Endothelial cell of umbilical vein (primary cell): ENCODE data around the gene EPC1. TPM values are rescaled to one million over a fixed set of nuclear protein-coding genes. Genes with fewer than 3 reads are reported as not detected.
"Not testable (repeated sequence)": the region's sequence is repeated elsewhere in the genome, so short reads cannot be mapped to it uniquely, and the experiment has no call there.

ENCODE experiments used
- BruUV-seq: library from RNA; stranded (reverse); fragments of 400-500 nt; replicated peaks from 2 replicates; lab custom pipeline; 2021; lab: Mats Ljungman, UMichigan
- CTCF ChIA-PET: fragments of 300-600, 350-600 bp; sonication (Branson Sonifier 250); formaldehyde crosslinking; loops from one replicate; lab custom pipeline; 2021; ENCODE audit warnings: antibody characterized with exemption, inconsistent platforms; lab: Charles Lee
- POLR2A ChIA-PET: fragments of 300-600, 350-600 bp; sonication (Branson Sonifier 250); formaldehyde crosslinking; loops from one replicate; lab custom pipeline; 2021; ENCODE audit warnings: antibody characterized with exemption, inconsistent platforms; lab: Charles Lee
- DNase-seq: peaks from one replicate; pipeline ENCODE4 v3.0.0-alpha.2; 2011; ENCODE audit warnings: low read depth, low spot score
- FAIRE-seq: peaks from 2 replicates; lab custom pipeline; 2011; peaks lifted over from hg19 to GRCh38; lab: Jason Lieb, UNC
- H2AFZ ChIP-seq: 2 replicates; pipeline ENCODE4 v1.6.0; 2012; ENCODE audit warnings: low read depth, low read length, control low read depth, inconsistent platforms
- H3K27ac ChIP-seq: 2 replicates; pipeline ENCODE4 v1.5.1; 2011; ENCODE audit warnings: low read depth, mild to moderate bottlenecking, control low read depth, low read length, moderate library complexity; ENCODE audit not compliant: insufficient read depth
- H3K27me3 ChIP-seq, 2 experiments: 2 replicates each; pipeline versions ENCODE4 v1.6.0 to v1.6.1; 2011; ENCODE audit warnings: low read length in 2 of 2, mixed read lengths in 1 of 2; ENCODE audit not compliant: control insufficient read depth in 2 of 2, insufficient read depth in 2 of 2
- H3K36me3 ChIP-seq, 2 experiments: 2 replicates in 1 of 2; 3 replicates in 1 of 2; pipeline ENCODE4 v1.5.1; 2011; ENCODE audit warnings: low read length in 2 of 2, mild to moderate bottlenecking in 1 of 2, moderate library complexity in 1 of 2; ENCODE audit not compliant: control insufficient read depth in 2 of 2, insufficient read depth in 2 of 2; ENCODE audit errors: extremely low read depth in 1 of 2
- H3K4me1 ChIP-seq: 3 replicates; pipeline ENCODE4 v1.5.1; 2011; ENCODE audit warnings: mild to moderate bottlenecking, low read length; ENCODE audit not compliant: control insufficient read depth, insufficient read depth; ENCODE audit errors: extremely low read depth
- H3K4me2 ChIP-seq: 2 replicates; pipeline ENCODE4 v1.6.1; 2011; ENCODE audit warnings: low read length, control low read depth, mixed read lengths; ENCODE audit not compliant: insufficient read depth
- H3K4me3 ChIP-seq, 3 experiments: fragments of 200-600 bp in 1 of 3; sonication (generic), shearing (Covaris generic) in 1 of 3; replicated peaks in 1 of 3; 2 replicates each; pipeline ENCODE4 v1.5.1; 2011 to 2016; ENCODE audit warnings: control low read depth in 3 of 3, low read length in 3 of 3, mild to moderate bottlenecking in 2 of 3, inconsistent platforms in 1 of 3, low read depth in 1 of 3, moderate library complexity in 1 of 3; ENCODE audit not compliant: insufficient read depth in 1 of 3
- H3K79me2 ChIP-seq: 2 replicates; pipeline ENCODE4 v1.6.0; 2012; ENCODE audit warnings: low read length, inconsistent platforms; ENCODE audit not compliant: control insufficient read depth, insufficient read depth
- H3K9ac ChIP-seq: replicated peaks from 2 replicates; pipeline ENCODE3; 2011; ENCODE audit warnings: low read length, control low read depth; ENCODE audit not compliant: insufficient read depth; ENCODE audit errors: extremely low read depth
- H3K9me1 ChIP-seq: replicated peaks from 3 replicates; pipeline ENCODE4 v1.6.0; 2011; ENCODE audit warnings: mild to moderate bottlenecking, low read length; ENCODE audit not compliant: control insufficient read depth, insufficient read depth; ENCODE audit errors: extremely low read depth
- H3K9me3 ChIP-seq: replicated peaks from 2 replicates; pipeline ENCODE4 v1.5.1; 2012; ENCODE audit warnings: low read length, inconsistent platforms; ENCODE audit not compliant: control insufficient read depth, insufficient read depth
- H4K20me1 ChIP-seq: replicated peaks from 2 replicates; pipeline ENCODE3; 2011; ENCODE audit warnings: mild to moderate bottlenecking, low read length; ENCODE audit not compliant: control insufficient read depth, insufficient read depth; ENCODE audit errors: extremely low read depth
- EZH2 ChIP-seq: IDR thresholded peaks from 2 replicates; pipeline ENCODE4 v1.6.1; 2012; ENCODE audit warnings: borderline replicate concordance, low read depth, mild to moderate bottlenecking, moderate library complexity, low read length, inconsistent platforms; ENCODE audit not compliant: severe bottlenecking
- FOS ChIP-seq: IDR thresholded peaks from 2 replicates; pipeline ENCODE4 v1.6.1; 2011; ENCODE audit warnings: mild to moderate bottlenecking, low read length, moderate library complexity, borderline replicate concordance; ENCODE audit not compliant: insufficient read depth
- GATA2 ChIP-seq: IDR thresholded peaks from 2 replicates; pipeline ENCODE4 v1.7.0; 2011; ENCODE audit warnings: low read depth, mild to moderate bottlenecking, moderate library complexity, mixed read lengths, low read length; ENCODE audit not compliant: insufficient read length, insufficient read depth
- JUN ChIP-seq: IDR thresholded peaks from 2 replicates; pipeline ENCODE4 v1.6.1; 2011; ENCODE audit warnings: borderline replicate concordance, low read depth; ENCODE audit not compliant: insufficient read length, insufficient read depth
- MYC ChIP-seq: IDR thresholded peaks from one replicate; pipeline ENCODE4 v1.6.1; 2011; ENCODE audit warnings: mild to moderate bottlenecking, low read depth, low read length
- POLR2A ChIP-seq: IDR thresholded peaks from 2 replicates; pipeline ENCODE4 v1.6.1; 2012; ENCODE audit warnings: low read depth, mild to moderate bottlenecking, control low read depth, low read length
- POLR2AphosphoS5 ChIP-seq: IDR thresholded peaks from 2 replicates; pipeline ENCODE4 v1.6.1; 2012; ENCODE audit warnings: low read depth, mild to moderate bottlenecking, control low read depth, low read length, moderate library complexity; ENCODE audit not compliant: insufficient read depth
- dilution Hi-C: fragments of 300-500 bp; cut with MboI; formaldehyde crosslinking; loops from one replicate; pipeline ENCODE4 v1.15.0; 2019; ENCODE audit warnings: low sequenced_read_pairs; ENCODE audit not compliant: extremely low pct_ligation_motif_present
- intact Hi-C: fragments of 100-400 bp; cut with micrococcal nuclease; formaldehyde crosslinking; loops from one replicate; pipeline ENCODE4 v1.10.0; 2022
- polyA plus RNA-seq, 4 experiments: library from polyadenylated mRNA; depleted of rRNA in 3 of 4; stranded (reverse) in 3 of 4; unstranded in 1 of 4; fragments of >200 nt; gene quantifications; 2 replicates each; pipeline versions ENCODE4 v1.2.1 to v1.2.3, GENCODE V29; 2011 to 2012; ENCODE audit warnings: missing spikeins in 1 of 4
- total RNA-seq: library from RNA; stranded (reverse); gene quantifications from 2 replicates; pipeline ENCODE4 v1.2.3, GENCODE V29; 2021
- TF ChIP-seq, protein P1 (sequence below): IDR thresholded peaks from 2 replicates; pipeline ENCODE4 v1.6.1; 2011; ENCODE audit not compliant: insufficient read depth, insufficient read length
- TF ChIP-seq, protein P2 (sequence below), 2 donors: IDR thresholded peaks; 1 replicate in 1 of 2; 2 replicates in 1 of 2; pipeline ENCODE4 v1.5.1; 2011; ENCODE audit warnings: low read length in 2 of 2, mild to moderate bottlenecking in 2 of 2, moderate library complexity in 2 of 2, control low read depth in 1 of 2, inconsistent platforms in 1 of 2, low read depth in 1 of 2; ENCODE audit not compliant: insufficient read depth in 1 of 2; ENCODE audit errors: extremely low read depth in 1 of 2

The EPC1 gene
- total and polyA plus RNA-seq, 2 donors (not counting 3 experiments of a cell fraction or from before 2014, with no cell fraction given), result 27.9 to 39.0 TPM

- H3K27me3 ChIP-seq, result peaks cover 2 to 3% of the 10 kb centered on the region in 2 experiments
- FAIRE-seq (no peak), DNase-seq (no peak)
- H3K9ac ChIP-seq, result no peak overlapping the region
- dilution Hi-C loops, result no loop called here
- H3K4me3 ChIP-seq, result no peak overlapping the region
- ChIA-PET POLR2A (interaction anchor here (0.5 kb wide), 1 partner anchor 15 kb away, joined by 3 read pairs; no protein-coding TSS in a partner anchor), CTCF (interaction anchor here (0.8 to 1.1 kb wide), 2 partner anchors 30 to 1794 kb away, joined by 4 to 5 read pairs; no protein-coding TSS in a partner anchor)
- H3K27ac ChIP-seq, result no peak overlapping the region
- TF ChIP-seq, protein P1, sequence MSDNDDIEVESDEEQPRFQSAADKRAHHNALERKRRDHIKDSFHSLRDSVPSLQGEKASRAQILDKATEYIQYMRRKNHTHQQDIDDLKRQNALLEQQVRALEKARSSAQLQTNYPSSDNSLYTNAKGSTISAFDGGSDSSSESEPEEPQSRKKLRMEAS, result no peak
- TF ChIP-seq, protein P2, sequence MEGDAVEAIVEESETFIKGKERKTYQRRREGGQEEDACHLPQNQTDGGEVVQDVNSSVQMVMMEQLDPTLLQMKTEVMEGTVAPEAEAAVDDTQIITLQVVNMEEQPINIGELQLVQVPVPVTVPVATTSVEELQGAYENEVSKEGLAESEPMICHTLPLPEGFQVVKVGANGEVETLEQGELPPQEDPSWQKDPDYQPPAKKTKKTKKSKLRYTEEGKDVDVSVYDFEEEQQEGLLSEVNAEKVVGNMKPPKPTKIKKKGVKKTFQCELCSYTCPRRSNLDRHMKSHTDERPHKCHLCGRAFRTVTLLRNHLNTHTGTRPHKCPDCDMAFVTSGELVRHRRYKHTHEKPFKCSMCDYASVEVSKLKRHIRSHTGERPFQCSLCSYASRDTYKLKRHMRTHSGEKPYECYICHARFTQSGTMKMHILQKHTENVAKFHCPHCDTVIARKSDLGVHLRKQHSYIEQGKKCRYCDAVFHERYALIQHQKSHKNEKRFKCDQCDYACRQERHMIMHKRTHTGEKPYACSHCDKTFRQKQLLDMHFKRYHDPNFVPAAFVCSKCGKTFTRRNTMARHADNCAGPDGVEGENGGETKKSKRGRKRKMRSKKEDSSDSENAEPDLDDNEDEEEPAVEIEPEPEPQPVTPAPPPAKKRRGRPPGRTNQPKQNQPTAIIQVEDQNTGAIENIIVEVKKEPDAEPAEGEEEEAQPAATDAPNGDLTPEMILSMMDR (IDR thresholded peaks at IDR 0.05; ENCODE audit: extremely low read depth in 1 of 2, insufficient read depth in 1 of 2, low read depth in 1 of 2, low read length in 2 of 2), result no peak
- TF ChIP-seq JUN, result no peak
- no peak for TF ChIP-seq GATA2
- no peak for TF ChIP-seq POLR2AphosphoS5
- TF ChIP-seq EZH2, result no peak
- no peak for TF ChIP-seq POLR2A
- TF ChIP-seq MYC, result no peak
- no peak for TF ChIP-seq FOS
- no peaks in the 10 kb centered on the region for H3K4me1 ChIP-seq
- intact Hi-C loops, result no loop called here
- no peaks in the 10 kb centered on the region for H3K9me1 ChIP-seq
- H2AFZ ChIP-seq, result no peak overlapping the region
- H3K9me3 ChIP-seq, result no peaks in the 10 kb centered on the region
- H3K79me2 ChIP-seq, result no peaks in the 10 kb centered on the region
- no peaks in the 10 kb centered on the region for H4K20me1 ChIP-seq
- no peak overlapping the region for H3K4me2 ChIP-seq
- H3K36me3 ChIP-seq, result no peaks in the 10 kb centered on the region
- no TSS peak for BruUV-seq
Measured at GRCh38 chr10:32393911-32394310, 47.0 kb upstream of the EPC1 start.

DNA sequence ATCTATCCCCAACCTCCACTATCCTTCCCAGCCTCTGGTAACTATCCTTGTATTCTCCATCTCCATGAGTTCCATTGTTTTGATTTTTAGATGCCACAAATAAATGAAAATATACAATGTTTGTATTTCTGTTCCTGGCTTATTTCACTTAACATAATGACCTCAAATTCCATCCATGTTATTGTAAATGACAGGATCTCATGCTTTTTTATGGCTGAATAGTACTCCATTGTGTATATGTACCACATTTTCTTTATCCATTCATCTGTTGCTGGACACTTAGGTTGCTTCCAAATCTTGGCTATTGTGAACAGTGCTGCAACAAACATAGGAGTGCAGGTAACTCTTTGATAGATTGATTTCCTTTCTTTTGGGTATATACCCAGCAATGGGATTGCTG, 45.3 kb upstream of the EPC1 start:
- FAIRE-seq, BruUV-seq, intact Hi-C loops, H3K27ac ChIP-seq, H3K4me2 ChIP-seq, H3K9me1 ChIP-seq, dilution Hi-C loops, H3K9me3 ChIP-seq, H3K4me1 ChIP-seq, DNase-seq, H4K20me1 ChIP-seq, H3K27me3 ChIP-seq, H2AFZ ChIP-seq, H3K9ac ChIP-seq, H3K36me3 ChIP-seq, H3K79me2 ChIP-seq, H3K4me3 ChIP-seq: not testable (repeated sequence)
- ChIA-PET POLR2A (interaction anchor here (0.6 kb wide), 1 partner anchor 1625 kb away, joined by 5 read pairs; no protein-coding TSS in a partner anchor), CTCF (interaction anchor here (1.8 kb wide), 1 partner anchor 11 kb away, joined by 5 read pairs; no protein-coding TSS in a partner anchor)
